Activated CD8-positive, alpha-beta memory T cell treated with anti-CD3 and anti-CD28 coated beads, Interleukin-2, amount 50 U/mL, for 24 hours (primary cell): ENCODE measurements around the gene RUNX1.
"Not testable (repeated sequence)": the region's sequence is repeated elsewhere in the genome, so short reads cannot be mapped to it uniquely, and the experiment has no call there.

Experiments
- DNase-seq: peaks from one replicate; pipeline ENCODE4 v3.0.0-alpha.2; 2020; ENCODE audit errors: extremely low read depth

The RUNX1 gene

GRCh38 chr21:35016517-35017188 lies 32.4 kb downstream of the RUNX1 start:
- no peak for DNase-seq

DNA sequence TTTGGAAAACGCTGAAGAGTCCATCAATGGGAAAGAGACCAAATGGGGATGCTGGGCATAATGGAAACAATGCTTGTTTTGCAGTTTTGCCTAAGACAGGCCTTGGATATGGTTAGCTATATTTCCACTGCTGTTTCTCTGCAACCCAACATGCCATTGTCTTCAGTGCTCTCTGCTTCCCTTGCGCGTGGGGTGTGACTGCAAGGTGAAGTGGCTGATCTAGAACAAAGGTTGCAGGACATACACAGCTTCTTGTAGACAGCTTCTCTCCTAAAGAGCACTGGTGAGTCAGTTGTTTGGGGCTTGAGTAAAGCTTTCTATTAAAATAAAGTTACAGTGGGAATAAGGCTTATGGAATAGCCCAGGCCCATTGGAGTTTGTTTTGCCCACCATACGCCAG lies 33.0 kb downstream of the RUNX1 start:
- no peak for DNase-seq

GRCh38 chr21:35015435-35016024 lies 33.6 kb downstream of the RUNX1 start:
- DNase-seq: no peak

GRCh38 chr21:35014302-35015041 lies 34.6 kb downstream of the RUNX1 start:
- DNase-seq: no peak

DNA sequence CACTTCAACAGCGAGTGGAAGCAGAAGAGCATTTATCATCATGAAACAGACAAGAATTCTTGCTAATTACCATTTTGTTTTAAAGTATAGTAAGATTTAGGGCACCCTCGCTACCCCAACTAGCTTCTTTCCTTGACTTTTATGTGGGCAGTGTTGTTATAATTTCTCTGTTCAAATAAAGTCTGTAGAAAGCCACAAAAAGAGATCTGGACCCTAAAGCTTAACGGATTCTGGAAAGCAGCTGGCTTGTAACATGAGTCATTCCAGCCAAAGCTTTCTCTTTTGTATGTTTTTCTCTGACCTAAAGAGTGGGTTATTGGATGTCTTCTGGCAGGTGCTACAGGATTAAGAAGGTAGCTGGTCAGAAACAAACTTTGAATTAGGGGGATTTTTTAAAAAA lies 37.4 kb downstream of the RUNX1 start:
- no peak for DNase-seq

DNA sequence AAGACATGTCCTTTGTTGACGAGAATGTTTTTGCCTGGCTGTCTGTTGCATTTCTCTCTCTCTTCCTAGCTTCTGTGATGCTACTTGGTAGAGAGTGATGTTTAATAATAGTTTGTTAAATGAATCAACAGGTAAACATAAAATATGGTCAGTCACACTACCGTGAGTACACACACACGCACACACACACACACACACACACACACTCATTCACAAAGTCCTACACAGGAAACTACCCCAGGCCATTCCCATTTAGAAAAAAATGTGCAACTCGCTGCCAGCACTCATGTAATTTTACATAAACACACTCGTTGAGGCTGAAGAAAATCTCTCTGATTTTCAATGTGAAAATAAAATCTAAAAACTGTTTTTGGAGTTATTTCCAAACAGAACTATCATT lies 38.7 kb downstream of the RUNX1 start:
- no peak for DNase-seq

DNA sequence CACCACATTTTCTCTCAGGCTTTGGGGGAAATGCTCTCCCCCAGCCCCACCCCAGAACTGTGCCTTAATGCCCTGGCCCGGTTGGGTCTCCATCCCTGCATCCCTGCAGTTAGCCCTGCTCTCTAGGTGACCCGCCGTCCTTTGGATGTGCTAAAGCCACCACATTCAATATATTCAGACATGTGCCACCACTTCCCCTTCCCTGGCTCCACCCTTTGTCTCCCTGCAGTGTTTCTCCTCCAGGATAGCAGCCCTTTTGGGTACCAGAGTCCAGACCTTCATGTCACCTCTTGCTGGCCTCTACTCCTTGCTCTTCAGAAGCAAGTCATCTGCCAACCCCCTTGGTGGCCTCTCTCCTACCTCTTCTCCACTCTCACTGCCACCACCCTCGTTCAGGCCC lies 41.8 kb downstream of the RUNX1 start:
- DNase-seq: no peak

GRCh38 chr21:35006771-35007170 lies 42.3 kb downstream of the RUNX1 start:
- no peak for DNase-seq

GRCh38 chr21:35006248-35006647 lies 42.9 kb downstream of the RUNX1 start:
- DNase-seq: no peak

DNA sequence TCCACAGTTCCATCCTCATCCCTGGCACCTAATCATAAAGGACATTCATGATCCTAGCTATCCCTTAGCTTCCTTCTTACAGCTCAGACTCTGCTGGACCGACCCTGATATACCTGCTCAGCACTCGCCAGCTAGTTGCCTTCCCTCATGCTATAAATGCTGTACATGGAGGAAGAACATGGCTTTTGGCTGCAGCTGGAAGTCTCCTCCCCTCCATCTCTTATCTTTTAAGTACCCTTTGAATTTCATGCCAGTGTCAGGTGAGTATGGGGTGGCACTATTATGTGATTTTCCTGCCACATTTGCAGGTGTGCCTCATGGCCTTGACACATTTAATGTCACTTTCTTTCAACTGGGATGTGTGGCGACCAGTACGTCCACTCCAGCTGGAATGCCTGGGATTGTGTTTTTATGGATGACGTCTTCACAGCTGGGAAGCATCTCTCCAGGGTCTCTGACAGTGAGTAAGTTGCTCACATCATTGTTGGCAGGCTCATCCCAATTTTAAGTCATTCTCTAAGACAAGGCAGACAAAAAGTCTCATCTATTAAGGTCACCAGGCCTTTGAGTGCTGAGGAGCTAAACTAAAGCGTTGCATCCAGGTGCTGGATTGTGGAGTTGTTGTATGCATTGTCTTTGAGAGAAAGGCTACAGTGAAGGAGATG lies 43.4 kb downstream of the RUNX1 start:
- no peak for DNase-seq

- no peak for DNase-seq
These were observed 44.0 kb downstream of the RUNX1 start for GRCh38 chr21:35005077-35005476.

DNA sequence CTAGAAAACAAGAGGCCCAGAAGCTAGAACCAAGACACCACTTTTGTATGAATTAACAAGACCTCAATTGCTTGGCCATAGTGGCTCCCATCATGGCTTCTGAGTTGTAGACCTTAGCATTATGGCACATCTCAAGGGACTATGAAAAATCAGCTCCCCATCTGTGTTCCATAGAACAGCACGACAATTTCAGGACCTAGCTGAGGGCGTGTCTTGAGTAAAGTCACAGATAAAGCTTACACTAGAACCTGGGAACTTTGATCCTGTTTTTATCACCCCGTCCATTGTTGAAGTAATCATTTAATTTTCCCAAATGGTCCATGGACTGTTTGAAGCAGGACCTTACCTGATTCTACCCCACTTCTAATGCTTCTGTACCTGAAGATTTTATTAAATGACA lies 44.8 kb downstream of the RUNX1 start:
- no peak for DNase-seq

- DNase-seq: no peak
These were observed 46.0 kb downstream of the RUNX1 start for GRCh38 chr21:35002879-35003722.

DNA sequence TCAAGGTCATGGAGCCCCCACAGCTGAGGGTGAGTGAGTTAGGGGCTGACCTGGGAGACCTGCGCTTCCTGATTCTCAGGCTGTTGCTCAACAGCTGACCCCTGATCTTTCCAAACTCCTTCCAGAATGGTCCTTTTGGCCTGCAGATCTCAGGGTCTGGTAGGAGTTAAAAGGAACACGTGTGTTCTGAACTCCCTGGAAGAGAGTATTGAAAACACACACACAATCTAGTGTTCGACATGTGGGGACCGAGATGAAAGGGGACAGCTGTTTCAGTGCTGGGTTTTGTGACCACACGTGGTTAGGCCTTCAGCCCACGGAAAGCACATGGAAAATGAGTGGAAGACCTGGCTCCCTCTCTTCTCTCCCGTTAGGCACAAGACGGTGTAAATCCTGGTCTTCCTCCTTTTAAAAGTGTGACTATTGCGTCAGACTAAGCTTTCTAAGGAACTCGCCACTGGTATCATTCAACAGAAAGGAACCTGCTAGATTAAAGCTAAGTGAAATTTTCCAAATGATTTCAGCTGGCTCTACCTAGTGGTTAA lies 49.6 kb downstream of the RUNX1 start:
- DNase-seq: no peak

DNA sequence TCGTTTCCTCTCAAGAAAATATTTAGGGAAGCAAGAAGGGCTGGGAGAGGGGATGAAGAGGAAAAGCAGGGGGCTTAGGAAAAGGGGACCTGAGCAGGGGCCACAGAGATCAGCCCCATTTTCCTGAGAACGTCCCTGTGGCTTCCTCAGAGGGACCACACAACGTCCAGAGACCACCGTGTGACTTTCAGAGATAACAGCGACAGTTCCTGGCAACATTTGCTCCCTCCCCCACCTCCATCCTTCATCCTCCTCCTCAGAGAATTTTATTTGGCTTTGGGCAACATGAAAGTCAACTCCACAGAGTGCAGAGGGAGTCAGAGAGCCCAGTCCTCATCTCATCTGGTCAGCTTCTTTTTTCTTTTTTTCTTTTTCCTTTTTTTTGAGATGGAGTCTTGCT lies 50.9 kb downstream of the RUNX1 start:
- DNase-seq: no peak

DNA sequence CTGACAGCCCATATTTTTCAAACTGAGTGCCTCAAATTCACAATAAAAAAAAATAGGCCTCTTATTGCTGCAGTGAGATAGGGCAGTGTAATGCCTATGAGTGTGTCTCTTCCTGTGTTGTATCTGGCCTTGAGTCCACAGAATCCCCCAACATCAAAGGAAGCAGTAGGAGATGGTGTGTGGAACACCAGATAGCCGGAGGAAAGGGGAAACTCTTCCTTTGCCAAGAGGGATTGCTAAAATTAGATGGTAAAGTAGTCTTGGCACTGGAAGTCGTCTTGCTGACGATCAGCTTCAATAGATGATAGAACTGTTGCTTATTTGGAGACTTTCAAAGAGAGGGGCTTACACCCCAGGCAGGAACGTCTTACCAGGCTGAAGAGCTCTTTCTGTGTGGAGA lies 51.8 kb downstream of the RUNX1 start:
- no peak for DNase-seq

GRCh38 chr21:34996304-34997101 lies 52.6 kb downstream of the RUNX1 start:
- no peak for DNase-seq

DNA sequence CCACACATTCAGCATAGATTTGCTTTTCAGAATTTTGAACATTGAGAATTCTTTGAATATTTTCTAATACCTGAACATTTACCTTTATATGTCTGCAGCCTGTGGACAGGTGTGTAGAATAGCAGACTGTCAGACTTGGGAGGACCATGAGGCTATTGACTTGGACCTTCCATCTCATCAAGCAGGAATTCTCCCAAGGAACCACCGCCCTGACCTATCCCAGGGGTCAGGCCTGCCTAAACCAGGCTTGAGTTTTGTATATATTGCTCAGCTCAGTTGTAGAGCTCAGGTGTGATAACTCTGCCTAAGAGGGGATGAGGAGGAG lies 53.2 kb downstream of the RUNX1 start:
- no peak for DNase-seq

DNA sequence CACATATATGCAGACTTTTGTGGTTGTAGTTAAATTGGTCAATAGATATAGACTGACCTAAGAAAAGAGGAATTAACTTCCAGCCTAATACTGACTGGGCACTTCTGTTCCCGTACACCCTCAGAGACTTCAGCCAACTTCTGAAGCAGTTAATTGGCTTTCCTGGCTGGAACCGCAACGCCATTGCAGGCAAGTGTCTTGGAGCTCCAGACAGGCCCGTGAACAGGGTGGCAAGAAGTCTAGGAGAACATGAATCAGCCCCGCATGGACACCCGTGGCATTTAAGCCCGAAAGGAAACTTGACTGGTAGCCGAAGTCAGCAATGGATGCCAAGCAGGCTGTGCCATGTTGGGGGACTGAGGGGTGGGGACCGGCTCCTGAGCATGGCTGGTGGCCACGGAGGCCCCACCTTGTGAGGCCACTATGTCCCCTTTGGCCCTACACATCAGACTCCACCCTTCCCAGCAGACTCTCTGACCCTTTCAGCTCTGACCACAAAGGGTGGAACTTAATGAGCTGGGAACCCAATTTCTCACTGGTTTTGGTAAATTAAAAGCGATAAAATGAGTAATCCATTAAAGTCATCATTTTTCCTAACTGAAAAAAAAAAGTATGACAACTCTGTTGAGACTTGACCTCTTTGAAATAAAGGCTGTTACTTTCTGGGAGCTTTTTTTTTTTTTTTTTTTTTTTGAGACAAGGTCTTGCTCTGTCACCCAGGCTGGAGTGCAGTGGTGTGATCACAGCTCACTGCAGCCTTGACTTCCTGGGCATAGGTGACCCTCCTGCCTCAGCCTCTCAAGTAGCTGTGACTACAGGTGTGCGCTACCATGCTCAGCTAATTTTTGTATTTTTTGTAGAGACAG lies 54.1 kb downstream of the RUNX1 start:
- DNase-seq: no peak

DNA sequence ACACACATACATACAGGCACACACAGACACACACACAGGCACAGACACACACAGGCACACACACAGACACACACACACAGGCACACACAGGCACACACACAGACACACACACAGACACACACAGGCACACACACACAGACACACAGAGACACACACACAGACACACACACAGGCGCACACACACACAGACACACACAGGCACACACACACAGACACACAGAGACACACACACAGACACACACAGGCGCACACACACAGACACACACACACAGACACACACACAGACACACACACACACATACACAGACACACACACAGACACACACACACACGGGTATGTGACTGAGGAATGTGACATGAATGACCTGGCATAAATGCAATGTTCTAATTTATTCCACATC lies 55.6 kb downstream of the RUNX1 start:
- DNase-seq: not testable (repeated sequence)
